Activated naive CD4-positive, alpha-beta T cell treated with Interleukin-2 at 50 U/mL for 16 hours (primary cell): ENCODE results near the gene SNAI1.
"Not testable (repeated sequence)": the region's sequence is repeated elsewhere in the genome, so short reads cannot be mapped to it uniquely, and the experiment has no call there.

Source experiments
- DNase-seq: peaks from one replicate; pipeline ENCODE4 v3.0.0-alpha.2; 2020

Gene SNAI1

GRCh38 chr20:49982346-49983122, at the start of gene SNAI1:
TSS of gene SNAI1 (plus strand) at chr20:49982980. CDS start at chr20:49983060, 80 bp downstream.
- DNase-seq: peak; percentile 83

- DNase-seq: no peak
Observed at GRCh38 chr20:49935746-49936152, 47.0 kb upstream of the SNAI1 start.

GRCh38 chr20:49936153-49937026, 46.4 kb upstream of the SNAI1 start, which contains the start of gene RNF114:
TSS of gene RNF114 (plus strand) at chr20:49936397. CDS start at chr20:49936413, 16 bp downstream.
- peak; percentile 90 for DNase-seq

GRCh38 chr20:49937027-49937929, 45.5 kb upstream of the SNAI1 start:
- no peak for DNase-seq

GRCh38 chr20:49938173-49939163, 44.3 kb upstream of the SNAI1 start:
- DNase-seq: no peak

- no peak for DNase-seq
Observed at GRCh38 chr20:49941456-49941855, 41.3 kb upstream of the SNAI1 start.

DNA sequence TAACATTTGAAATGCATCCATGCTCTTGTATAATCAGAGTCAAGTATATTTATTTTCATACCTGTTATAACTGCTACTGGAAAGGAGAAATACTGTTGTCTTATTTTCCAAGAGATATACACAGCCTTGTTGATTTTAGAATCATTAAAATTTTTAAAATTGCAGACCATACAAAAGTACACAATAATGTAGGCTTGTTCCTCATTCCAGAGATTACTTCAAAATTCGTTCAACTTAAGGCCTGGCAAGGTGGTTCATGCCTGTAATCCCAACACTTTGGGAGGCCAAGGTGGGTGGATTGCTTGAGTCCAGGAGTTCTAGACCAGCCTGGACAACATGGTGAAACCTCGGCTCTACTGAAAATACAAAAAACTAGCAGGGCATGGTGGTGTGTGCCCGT, 40.5 kb upstream of the SNAI1 start:
- no peak for DNase-seq

- no peak for DNase-seq
Observed at GRCh38 chr20:49942942-49943341, 39.8 kb upstream of the SNAI1 start.

DNA sequence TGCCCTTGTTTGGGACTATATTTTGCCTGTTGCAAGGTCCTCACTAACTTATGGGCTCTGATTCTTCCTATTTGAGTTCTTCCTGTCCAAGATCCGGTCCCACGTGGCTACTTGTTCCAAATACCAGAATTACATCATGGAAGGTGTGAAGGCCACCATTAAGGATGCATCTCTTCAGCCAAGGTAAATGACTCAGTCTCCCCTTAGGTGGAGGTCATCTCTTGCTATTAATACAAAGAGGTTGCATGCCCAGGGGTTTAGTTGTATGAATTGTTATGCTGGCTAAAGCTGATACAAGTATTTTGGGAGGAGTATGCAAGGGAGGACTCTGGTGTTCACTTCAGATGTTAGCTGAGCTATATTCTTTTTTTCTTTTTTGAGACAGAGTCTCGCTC, 37.5 kb upstream of the SNAI1 start:
- DNase-seq: no peak

GRCh38 chr20:49945701-49946477, 36.9 kb upstream of the SNAI1 start:
- no peak for DNase-seq

DNA sequence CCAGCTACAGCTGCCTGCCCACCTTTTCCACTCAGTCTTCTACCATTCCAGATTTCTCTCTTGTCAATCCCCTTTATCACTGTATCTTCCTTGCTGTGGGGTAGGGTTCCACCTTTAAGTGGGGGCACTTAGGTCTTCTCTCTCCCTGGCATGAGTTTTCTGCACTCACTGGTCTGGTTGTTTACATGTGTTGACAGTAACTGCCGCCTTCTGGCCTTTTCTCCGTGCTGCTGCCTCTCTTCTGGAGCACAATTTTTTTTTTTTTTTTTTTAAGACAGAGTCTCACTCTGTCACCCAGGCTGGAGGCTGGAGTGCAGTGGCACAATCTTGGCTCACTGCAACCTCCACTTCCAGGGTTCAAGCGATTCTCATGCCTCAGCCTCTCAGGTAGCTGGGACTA, 34.6 kb upstream of the SNAI1 start:
- no peak for DNase-seq

DNA sequence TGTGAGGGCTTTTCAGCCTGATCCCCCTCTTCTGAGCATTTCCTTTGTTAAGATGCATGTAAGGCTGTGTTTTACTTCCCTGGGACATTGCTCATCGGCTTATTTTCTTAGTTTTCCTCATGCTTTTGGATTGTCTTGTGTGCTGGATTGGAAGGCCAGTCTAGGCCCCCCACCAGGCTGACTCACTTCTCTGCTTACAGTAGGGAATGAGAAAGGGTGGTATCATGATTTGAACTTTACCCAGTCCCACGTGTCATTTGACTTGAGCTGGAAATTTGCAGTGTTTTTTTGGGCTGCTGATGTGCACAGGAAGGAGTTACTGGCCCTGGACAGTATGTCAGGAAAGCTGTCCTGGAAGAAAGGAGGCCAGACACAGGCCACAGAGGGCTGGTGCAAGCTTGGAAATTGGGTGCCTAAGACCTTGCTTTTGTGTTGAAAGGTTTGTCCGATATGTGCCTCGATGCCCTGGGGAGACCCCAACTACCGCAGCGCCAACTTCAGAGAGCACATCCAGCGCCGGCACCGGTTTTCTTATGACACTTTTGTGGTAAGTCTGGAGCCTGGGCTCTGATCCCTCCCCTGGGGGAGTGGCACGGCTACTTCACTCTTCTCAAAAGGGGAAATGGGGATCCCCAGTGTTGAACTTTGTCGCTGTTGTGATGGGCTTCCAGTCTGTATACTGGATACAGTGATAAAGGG, 33.8 kb upstream of the SNAI1 start:
- no peak for DNase-seq

DNA sequence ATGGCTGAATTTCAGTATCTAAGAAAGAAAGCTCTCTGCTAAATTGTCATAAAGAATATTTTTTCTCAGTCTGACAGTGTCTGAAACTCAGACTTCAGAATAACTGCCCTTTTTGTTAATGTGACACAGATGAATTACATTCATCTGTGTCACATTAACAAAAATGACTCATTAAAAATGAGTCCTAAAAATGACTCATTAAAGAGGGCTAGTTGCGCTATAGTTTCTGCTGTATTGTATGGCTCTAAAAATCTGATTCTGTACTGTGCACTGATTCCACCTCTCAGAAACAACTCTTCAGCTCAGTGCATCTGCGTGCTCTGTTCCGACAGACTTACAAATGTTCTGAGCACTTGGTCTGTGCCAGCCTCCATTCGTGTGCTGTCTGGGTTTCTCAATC, 31.6 kb upstream of the SNAI1 start:
- no peak for DNase-seq

- no peak for DNase-seq
Observed at GRCh38 chr20:49955167-49955566, 27.6 kb upstream of the SNAI1 start.

GRCh38 chr20:49955830-49956396, 26.9 kb upstream of the SNAI1 start:
- not testable (repeated sequence) for DNase-seq

- DNase-seq: no peak
Observed at GRCh38 chr20:49956689-49957088, 26.1 kb upstream of the SNAI1 start.

DNA sequence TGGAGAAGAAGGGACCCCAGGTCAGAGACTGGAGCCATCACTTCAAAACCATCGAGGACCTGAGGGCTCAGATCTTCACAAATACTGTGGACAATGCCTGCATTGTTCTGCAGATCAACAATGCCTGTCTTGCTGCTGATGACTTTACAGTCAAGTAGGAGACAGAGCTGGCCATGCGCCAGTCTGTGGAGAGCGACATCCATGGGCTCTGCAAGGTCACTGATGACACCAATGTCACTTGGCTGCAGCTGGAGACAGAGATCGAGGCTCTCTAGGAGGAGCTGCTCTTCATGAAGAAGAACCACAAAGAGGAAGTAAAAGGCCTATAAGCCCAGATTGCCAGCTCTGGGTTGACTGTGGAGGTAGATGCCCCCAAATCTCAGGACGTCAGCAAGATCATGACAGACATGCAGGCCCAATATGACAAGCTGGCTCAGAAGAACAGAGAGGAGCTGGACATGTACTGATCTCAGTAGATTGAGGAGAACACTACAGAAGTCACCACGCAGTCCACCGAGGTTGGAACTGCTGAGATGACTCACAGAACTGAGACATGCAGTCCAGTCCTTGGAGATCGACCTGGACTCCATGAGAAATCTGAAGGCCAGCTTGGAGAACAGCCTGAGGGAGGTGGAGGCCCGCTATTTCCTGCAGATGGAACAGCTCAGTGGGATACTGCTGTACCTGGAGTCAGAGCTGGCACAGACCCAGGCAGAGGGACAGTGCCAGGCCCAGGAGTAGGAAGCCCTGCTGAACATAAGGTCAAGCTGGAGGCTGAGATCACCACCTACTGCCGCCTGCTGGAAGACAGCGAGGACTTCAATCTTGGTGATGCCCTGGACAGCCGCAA, 25.5 kb upstream of the SNAI1 start:
- not testable (repeated sequence) for DNase-seq

- DNase-seq: no peak
Observed at GRCh38 chr20:49961413-49961812, 21.4 kb upstream of the SNAI1 start.
